Measurements from ENCODE around the gene FAM181A.

The FAM181A gene

GRCh38 chr14:93939304-93940229 is 12.4 kb downstream of the FAM181A start:
- no peak overlapping the region for H3K4me3 ChIP-seq (ENCODE audit: insufficient read depth, low read length, poor library complexity, severe bottlenecking)
- peak overlapping the region; percentile 69 for H3K27ac ChIP-seq (ENCODE audit: low read depth, low read length)
- H3K9me2 ChIP-seq (replicated peaks; ENCODE audit: insufficient read depth, low read length), result no peaks in the 10 kb centered on the region
- no peaks in the 10 kb centered on the region for H3K9me3 ChIP-seq (ENCODE audit: insufficient read depth, low read length)
- H3K27me3 ChIP-seq (ENCODE audit: low read length), result no peaks in the 10 kb centered on the region
- TF ChIP-seq CTCF (IDR thresholded peaks at IDR 0.05; ENCODE audit: insufficient read depth, low read length, poor library complexity, severe bottlenecking) (peak; percentile 90), EZH2phosphoT487 (conservative IDR thresholded peaks at IDR 0.05; ENCODE audit: low read length) (no peak)
- no peaks in the 10 kb centered on the region for H4K20me1 ChIP-seq (ENCODE audit: low read depth, low read length)
- no peak overlapping the region for H2AFZ ChIP-seq (ENCODE audit: low read depth, low read length, severe bottlenecking)
- H3F3A ChIP-seq (ENCODE audit: insufficient read depth), result no peaks in the 10 kb centered on the region
- H3K79me2 ChIP-seq (ENCODE audit: insufficient read depth, low read length), result no peaks in the 10 kb centered on the region
- H3K36me3 ChIP-seq (ENCODE audit: low read length), result no peaks in the 10 kb centered on the region
- peak overlapping the region; percentile 29; the same call in 1 of the 2 replicates for H3K9ac ChIP-seq (ENCODE audit: low read length)
- H3K4me2 ChIP-seq (ENCODE audit: low read depth, low read length, poor library complexity, severe bottlenecking), result peak overlapping the region; percentile 21

DNA sequence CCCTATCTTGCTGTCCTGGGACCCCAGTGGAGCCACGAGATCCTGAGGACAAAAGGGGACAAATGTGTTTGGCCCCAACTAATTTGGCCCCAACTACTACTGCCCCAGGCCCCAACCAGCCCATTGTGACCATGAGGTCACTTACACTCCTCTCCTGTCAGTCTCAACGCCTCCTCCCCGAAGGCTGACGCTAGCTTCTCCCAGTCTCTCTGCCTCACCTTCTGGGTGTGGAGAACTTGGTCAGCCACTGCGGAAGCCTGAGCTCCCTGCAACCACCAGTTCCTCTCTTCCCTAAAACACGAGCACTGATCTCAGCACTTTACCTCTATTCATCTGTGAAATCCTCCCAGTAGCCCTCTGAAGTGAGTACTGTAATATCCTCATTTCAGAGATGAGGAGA is 13.3 kb downstream of the FAM181A start:
- Histone ChIP-seq H4K20me1 (ENCODE audit: low read depth, low read length) (no peaks in the 10 kb centered on the region), H3K79me2 (ENCODE audit: insufficient read depth, low read length) (no peaks in the 10 kb centered on the region), H3F3A (ENCODE audit: insufficient read depth) (no peaks in the 10 kb centered on the region), H2AFZ (ENCODE audit: low read depth, low read length, severe bottlenecking) (no peak overlapping the region), H3K27ac (ENCODE audit: low read depth, low read length) (peak overlapping the region; percentile 69), H3K9ac (ENCODE audit: low read length) (peak overlapping the region; percentile 29; the same call in 1 of the 2 replicates), H3K9me2 (replicated peaks; ENCODE audit: insufficient read depth, low read length) (no peaks in the 10 kb centered on the region), H3K9me3 (ENCODE audit: insufficient read depth, low read length) (no peaks in the 10 kb centered on the region), H3K4me3 (ENCODE audit: insufficient read depth, low read length, poor library complexity, severe bottlenecking) (no peak overlapping the region), H3K27me3 (ENCODE audit: low read length) (no peaks in the 10 kb centered on the region), H3K4me2 (ENCODE audit: low read depth, low read length, poor library complexity, severe bottlenecking) (no peak overlapping the region), H3K36me3 (ENCODE audit: low read length) (no peaks in the 10 kb centered on the region)
- TF ChIP-seq CTCF (IDR thresholded peaks at IDR 0.05; ENCODE audit: insufficient read depth, low read length, poor library complexity, severe bottlenecking) (no peak), EZH2phosphoT487 (conservative IDR thresholded peaks at IDR 0.05; ENCODE audit: low read length) (no peak)

GRCh38 chr14:93941293-93941910 is 14.3 kb downstream of the FAM181A start:
- H3K4me3 ChIP-seq (ENCODE audit: insufficient read depth, low read length, poor library complexity, severe bottlenecking), result no peak overlapping the region
- H3K4me2 ChIP-seq (ENCODE audit: low read depth, low read length, poor library complexity, severe bottlenecking), result no peak overlapping the region
- H3F3A ChIP-seq (ENCODE audit: insufficient read depth), result peaks cover 3% of the 10 kb centered on the region; the same call in 1 of the 2 replicates
- no peaks in the 10 kb centered on the region for H3K9me2 ChIP-seq (replicated peaks; ENCODE audit: insufficient read depth, low read length)
- no peaks in the 10 kb centered on the region for H3K79me2 ChIP-seq (ENCODE audit: insufficient read depth, low read length)
- no peak overlapping the region for H3K9ac ChIP-seq (ENCODE audit: low read length)
- H3K27me3 ChIP-seq (ENCODE audit: low read length), result no peaks in the 10 kb centered on the region
- H3K36me3 ChIP-seq (ENCODE audit: low read length), result 0 out of 2 replicates have a peak, but pooled peaks cover 3% of the 10 kb centered on the region
- TF ChIP-seq CTCF (IDR thresholded peaks at IDR 0.05; ENCODE audit: insufficient read depth, low read length, poor library complexity, severe bottlenecking), result no peak
- TF ChIP-seq EZH2phosphoT487 (conservative IDR thresholded peaks at IDR 0.05; ENCODE audit: low read length), result no peak
- H3K27ac ChIP-seq (ENCODE audit: low read depth, low read length), result peak overlapping the region; percentile 69
- no peaks in the 10 kb centered on the region for H4K20me1 ChIP-seq (ENCODE audit: low read depth, low read length)
- H2AFZ ChIP-seq (ENCODE audit: low read depth, low read length, severe bottlenecking), result no peak overlapping the region
- no peaks in the 10 kb centered on the region for H3K9me3 ChIP-seq (ENCODE audit: insufficient read depth, low read length)
